B cell (primary cell): ENCODE data around the gene COLGALT1. TPM values are rescaled to one million over a fixed set of nuclear protein-coding genes. Genes with fewer than 3 reads are reported as not detected.

Experiments
- ATAC-seq: fragments of 200-7000 bp; cut with Tn5 transposase; one replicate; pipeline ENCODE4 v1.10.0; 2021; ENCODE audit warnings: low read depth, mild to moderate bottlenecking, moderate number of reproducible peaks, moderate library complexity
- CTCF ChIA-PET: fragments of 350-600 bp; sonication (Branson Sonifier 250); formaldehyde crosslinking; loops from one replicate; lab custom pipeline; 2021; ENCODE audit warnings: antibody characterized with exemption, inconsistent platforms; lab: Charles Lee
- POLR2A ChIA-PET: fragments of 350-600 bp; sonication (Branson Sonifier 250); formaldehyde crosslinking; loops from one replicate; lab custom pipeline; 2021; ENCODE audit warnings: antibody characterized with exemption; lab: Charles Lee
- DNase-seq: peaks from one replicate; pipeline ENCODE4 v3.0.0; 2013
- H2AFZ ChIP-seq: 2 replicates; pipeline ENCODE4 v1.6.1; 2012; ENCODE audit warnings: mild to moderate bottlenecking, low read depth, low read length; ENCODE audit not compliant: insufficient read depth, poor library complexity, severe bottlenecking
- H3K27ac ChIP-seq, 2 donors: 1 replicate in 1 of 2; 2 replicates in 1 of 2; pipeline ENCODE4 v1.5.1; 2012 to 2013; ENCODE audit warnings: low read length in 2 of 2, mild to moderate bottlenecking in 2 of 2, moderate library complexity in 1 of 2
- H3K27me3 ChIP-seq, 4 experiments: fragments of 200-600 bp in 1 of 4; sonication (generic) in 1 of 4; replicated peaks in 1 of 4; 1 replicate in 2 of 4; 2 replicates in 2 of 4; pipeline versions ENCODE4 v1.6.1 to v1.7.0; 2013 to 2016; ENCODE audit warnings: low read length in 3 of 4, mild to moderate bottlenecking in 2 of 4, mixed read lengths in 1 of 4, moderate library complexity in 1 of 4; ENCODE audit not compliant: insufficient read depth in 4 of 4, control insufficient read depth in 3 of 4; ENCODE audit errors: control extremely low read depth in 1 of 4
- H3K36me3 ChIP-seq, 2 experiments: replicated peaks in 1 of 2; 1 replicate in 1 of 2; 2 replicates in 1 of 2; pipeline versions ENCODE4 v1.6.1 to v1.7.1; 2013; ENCODE audit warnings: low read length in 1 of 2; ENCODE audit not compliant: insufficient read depth in 2 of 2, control insufficient read depth in 1 of 2; ENCODE audit errors: control extremely low read depth in 1 of 2, extremely low read depth in 1 of 2
- H3K4me1 ChIP-seq, 2 donors: fragments of 200-600 bp in 1 of 2; sonication (generic) in 1 of 2; 1 replicate in 1 of 2; 2 replicates in 1 of 2; pipeline versions ENCODE4 v1.5.1 to v1.6.1; 2013 to 2017; ENCODE audit warnings: low read length in 2 of 2; ENCODE audit not compliant: control insufficient read depth in 2 of 2, insufficient read depth in 2 of 2
- H3K4me2 ChIP-seq: replicated peaks from 2 replicates; pipeline ENCODE3; 2012; ENCODE audit warnings: mild to moderate bottlenecking, low read depth, low read length; ENCODE audit not compliant: poor library complexity, severe bottlenecking
- H3K4me3 ChIP-seq, 5 experiments: fragments of 200-600 bp in 1 of 5; sonication (generic) in 1 of 5; 1 replicate in 3 of 5; 2 replicates in 2 of 5; pipeline versions ENCODE4 v1.5.1 to v1.7.0; 2011 to 2016; ENCODE audit warnings: low read length in 4 of 5, mild to moderate bottlenecking in 4 of 5, low read depth in 2 of 5, control low read depth in 1 of 5, moderate library complexity in 1 of 5; ENCODE audit not compliant: insufficient read depth in 1 of 5; ENCODE audit errors: control extremely low read depth in 1 of 5, extremely low read depth in 1 of 5
- H3K79me2 ChIP-seq: fragments of 200-600 bp; sonication (generic); one replicate; pipeline ENCODE4 v1.6.0; 2016; ENCODE audit warnings: low read length; ENCODE audit not compliant: control insufficient read depth, insufficient read depth
- H3K9ac ChIP-seq: fragments of 200-600 bp; sonication (generic); 2 replicates; pipeline ENCODE4 v1.6.1; 2017; ENCODE audit warnings: mild to moderate bottlenecking, low read length, moderate library complexity
- H3K9me3 ChIP-seq, 3 donors: one replicate each; pipeline versions ENCODE4 v1.6.1 to v1.7.1; 2013; ENCODE audit warnings: low read length in 2 of 3; ENCODE audit not compliant: control insufficient read depth in 2 of 3, insufficient read depth in 1 of 3; ENCODE audit errors: control extremely low read depth in 1 of 3
- H4K20me1 ChIP-seq: 2 replicates; pipeline ENCODE4 v1.6.0; 2012; ENCODE audit warnings: mild to moderate bottlenecking, low read length; ENCODE audit not compliant: insufficient read depth, control insufficient read depth, poor library complexity, severe bottlenecking
- H3K27ac Mint-ChIP-seq: one replicate; pipeline ENCODE4 v1.8.0; 2021; ENCODE audit warnings: mixed read lengths
- H3K27me3 Mint-ChIP-seq: one replicate; pipeline ENCODE4 v1.8.0; 2021; ENCODE audit warnings: mixed read lengths
- H3K4me1 Mint-ChIP-seq: one replicate; pipeline ENCODE4 v1.8.0; 2021; ENCODE audit warnings: mixed read lengths
- H3K4me3 Mint-ChIP-seq: one replicate; pipeline ENCODE4 v1.8.0; 2021; ENCODE audit warnings: mixed read lengths
- H3K9me3 Mint-ChIP-seq: one replicate; pipeline ENCODE4 v1.8.0; 2022; ENCODE audit warnings: mixed read lengths; ENCODE audit not compliant: insufficient read depth
- EZH2 ChIP-seq: IDR thresholded peaks from 2 replicates; pipeline ENCODE4 v1.6.1; 2012; ENCODE audit warnings: borderline replicate concordance, low read depth, mild to moderate bottlenecking, moderate library complexity, low read length; ENCODE audit not compliant: insufficient read depth, poor library complexity, severe bottlenecking
- WGBS: methylation state at CpG from one replicate; pipeline ENCODE4 v1.1.5; 2013; ENCODE audit warnings: missing lambda C conversion rate; ENCODE audit not compliant: insufficient coverage; 5-methylcytosine and 5-hydroxymethylcytosine counted together
- intact Hi-C: fragments of 100-400 bp; cut with micrococcal nuclease; formaldehyde crosslinking; loops from one replicate; pipeline ENCODE4 v1.10.0; 2022
- polyA plus RNA-seq: library from polyadenylated mRNA; depleted of rRNA; stranded (reverse); fragments of >200 nt; gene quantifications from 2 replicates; pipeline ENCODE4 v1.2.3, GENCODE V29; 2012
- total RNA-seq, 2 donors: library from RNA; stranded (reverse); fragments of 120-200 nt in 1 of 2; gene quantifications; 1 replicate in 1 of 2; 2 replicates in 1 of 2; pipeline versions ENCODE4 v1.2.3 to v1.2.4, GENCODE V29; 2013 to 2022
- TF ChIP-seq, protein P1 (sequence below): fragments of 200-600 bp; IDR thresholded peaks from one replicate; pipeline ENCODE4 v1.8.0; 2022; ENCODE audit warnings: antibody characterized with exemption, mild to moderate bottlenecking

COLGALT1 gene
- total and polyA plus RNA-seq, 2 donors (not counting 1 experiment from before 2014, with no cell fraction given) = 108 to 126 TPM

DNA sequence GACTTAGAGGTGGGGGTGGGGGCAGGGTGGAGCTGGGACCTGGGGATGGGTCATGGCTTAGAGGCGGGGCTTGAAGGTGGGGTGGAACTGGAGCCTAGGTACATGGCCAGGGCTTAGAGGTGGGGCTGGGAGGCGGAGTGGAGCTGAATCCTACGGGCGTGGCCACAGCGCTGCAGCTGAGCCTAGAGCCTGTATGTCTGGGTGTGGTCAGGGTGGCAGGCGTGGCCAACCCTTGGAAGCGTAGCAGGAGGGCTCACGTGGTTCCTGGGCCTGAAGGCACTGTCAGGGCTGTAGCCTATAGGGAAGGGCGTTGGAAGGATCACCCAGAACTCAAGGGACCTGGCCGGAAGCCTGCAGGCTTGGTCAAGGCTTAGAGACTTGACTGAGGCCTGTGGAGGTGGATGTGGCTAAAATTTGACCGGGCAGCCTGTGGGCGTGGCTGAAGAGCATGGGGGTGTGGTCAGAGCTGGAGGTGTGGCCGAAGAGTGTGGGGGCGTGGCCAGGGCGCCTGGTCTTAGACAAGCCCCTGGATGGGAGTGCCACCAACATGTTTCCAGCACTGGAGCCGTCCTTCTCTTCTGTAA, 24.3 kb downstream of the COLGALT1 start:
- peaks cover 1% of the 10 kb centered on the region for H3K79me2 ChIP-seq
- no peaks in the 10 kb centered on the region for H3K27me3 Mint-ChIP-seq
- H3K27ac Mint-ChIP-seq = peak overlapping the region; percentile 24
- H4K20me1 ChIP-seq = peaks cover 36% of the 10 kb centered on the region
- no peaks in the 10 kb centered on the region for H3K27me3 ChIP-seq
- H3K36me3 ChIP-seq = peaks cover 0 to 55% of the 10 kb centered on the region in 2 experiments
- intact Hi-C loops = no loop called here
- 90% methylated on average over 11 of the region's 16 CpGs for WGBS
- H3K4me1 ChIP-seq = peaks cover 0 to 5% of the 10 kb centered on the region in 2 donors
- H3K9me3 ChIP-seq = no peaks in the 10 kb centered on the region
- ChIA-PET CTCF (interaction anchor here (0.9 to 1.8 kb wide), 3 partner anchors 84 to 187 kb away, joined by 3 to 6 read pairs (median 5); no protein-coding TSS in a partner anchor), POLR2A (interaction anchor here (0.6 to 0.7 kb wide), 2 partner anchors 56 to 199 kb away, joined by 3 to 6 read pairs; no protein-coding TSS in a partner anchor)
- peak; percentile 76 for ATAC-seq
- no peak overlapping the region for H3K4me3 ChIP-seq
- H3K4me3 Mint-ChIP-seq = no peak overlapping the region
- peaks cover 15% of the 10 kb centered on the region for H3K4me1 Mint-ChIP-seq
- no peak overlapping the region for H2AFZ ChIP-seq
- H3K4me2 ChIP-seq = no peak overlapping the region
- DNase-seq = peak; percentile 62
- no peaks in the 10 kb centered on the region for H3K9me3 Mint-ChIP-seq
- H3K27ac ChIP-seq = no peak overlapping the region
- H3K9ac ChIP-seq = no peak overlapping the region
- TF ChIP-seq, protein P1, sequence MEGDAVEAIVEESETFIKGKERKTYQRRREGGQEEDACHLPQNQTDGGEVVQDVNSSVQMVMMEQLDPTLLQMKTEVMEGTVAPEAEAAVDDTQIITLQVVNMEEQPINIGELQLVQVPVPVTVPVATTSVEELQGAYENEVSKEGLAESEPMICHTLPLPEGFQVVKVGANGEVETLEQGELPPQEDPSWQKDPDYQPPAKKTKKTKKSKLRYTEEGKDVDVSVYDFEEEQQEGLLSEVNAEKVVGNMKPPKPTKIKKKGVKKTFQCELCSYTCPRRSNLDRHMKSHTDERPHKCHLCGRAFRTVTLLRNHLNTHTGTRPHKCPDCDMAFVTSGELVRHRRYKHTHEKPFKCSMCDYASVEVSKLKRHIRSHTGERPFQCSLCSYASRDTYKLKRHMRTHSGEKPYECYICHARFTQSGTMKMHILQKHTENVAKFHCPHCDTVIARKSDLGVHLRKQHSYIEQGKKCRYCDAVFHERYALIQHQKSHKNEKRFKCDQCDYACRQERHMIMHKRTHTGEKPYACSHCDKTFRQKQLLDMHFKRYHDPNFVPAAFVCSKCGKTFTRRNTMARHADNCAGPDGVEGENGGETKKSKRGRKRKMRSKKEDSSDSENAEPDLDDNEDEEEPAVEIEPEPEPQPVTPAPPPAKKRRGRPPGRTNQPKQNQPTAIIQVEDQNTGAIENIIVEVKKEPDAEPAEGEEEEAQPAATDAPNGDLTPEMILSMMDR = no peak
- TF ChIP-seq EZH2 = no peak

DNA sequence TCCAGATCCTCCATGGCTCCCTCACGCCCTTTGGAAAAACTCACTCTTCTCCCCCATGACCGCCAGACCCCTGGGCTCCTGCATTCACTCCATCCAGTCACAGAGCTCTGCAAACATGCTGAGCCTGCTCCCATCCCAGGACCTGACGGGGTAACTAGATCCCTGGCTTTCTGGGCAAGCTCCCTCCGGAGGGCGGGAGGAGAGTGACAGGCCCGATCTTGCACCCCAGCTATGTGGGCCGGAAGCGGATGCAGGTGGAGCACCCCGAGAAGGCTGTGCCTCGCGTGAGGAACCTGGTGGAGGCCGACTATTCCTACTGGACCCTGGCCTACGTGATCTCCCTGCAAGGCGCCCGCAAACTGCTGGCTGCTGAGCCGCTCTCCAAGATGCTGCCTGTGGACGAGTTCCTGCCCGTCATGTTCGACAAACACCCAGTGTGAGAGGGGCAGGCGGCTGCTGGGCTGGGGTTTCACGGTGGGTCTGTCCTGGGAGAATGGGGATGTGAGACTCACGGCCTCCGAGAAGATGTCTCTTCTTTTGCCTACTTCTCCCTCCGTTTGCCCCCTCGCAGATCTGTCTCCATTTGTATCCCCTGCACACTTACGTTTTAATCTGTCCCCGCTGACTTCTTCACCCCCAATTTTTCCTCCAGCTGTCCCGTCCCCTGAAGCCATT, 25.2 kb downstream of the COLGALT1 start:
- Histone ChIP-seq H3K27ac (no peak overlapping the region), H3K79me2 (no peaks in the 10 kb centered on the region), H3K9ac (no peak overlapping the region), H3K4me2 (no peak overlapping the region), H3K4me1 (peaks cover 0 to 5% of the 10 kb centered on the region in 2 donors), H3K27me3 (no peaks in the 10 kb centered on the region), H3K4me3 (no peak overlapping the region), H3K9me3 (no peaks in the 10 kb centered on the region), H4K20me1 (peaks cover 32% of the 10 kb centered on the region), H3K36me3 (peaks cover 0 to 52% of the 10 kb centered on the region in 2 experiments), H2AFZ (no peak overlapping the region)
- Mint-ChIP-seq H3K27ac (no peak overlapping the region), H3K9me3 (no peaks in the 10 kb centered on the region), H3K4me3 (no peak overlapping the region), H3K27me3 (no peaks in the 10 kb centered on the region), H3K4me1 (peaks cover 15% of the 10 kb centered on the region)
- 96% methylated on average over 28 of the region's 28 CpGs for WGBS
- ATAC-seq (no peak), DNase-seq (no peak)
- POLR2A ChIA-PET = interaction anchor here (0.6 kb wide), 1 partner anchor 269 kb away, joined by 5 read pairs; no protein-coding TSS in a partner anchor
- TF ChIP-seq, protein P1 = no peak
- no peak for TF ChIP-seq EZH2
- intact Hi-C loops = no loop called here
- CTCF ChIA-PET = interaction anchor here (0.6 to 1.8 kb wide), 4 partner anchors 9 to 186 kb away, joined by 3 to 6 read pairs (median 4); no protein-coding TSS in a partner anchor
